ENCODE results near the gene RRP8. TPM values are rescaled to one million over a fixed set of nuclear protein-coding genes. Genes with fewer than 3 reads are reported as not detected.

The RRP8 gene
- total and polyA plus RNA-seq, 2 donors from 2014 or later: 23.4 to 29.8 TPM

GRCh38 chr11:6632116-6633073 is 29.0 kb upstream of the RRP8 start:
- DNase-seq (peak in 1 of 5 donors; percentile 43), FAIRE-seq (no peak)
- TF ChIP-seq CTCF (IDR thresholded peaks at IDR 0.05; ENCODE audit: borderline replicate concordance, extremely low read depth, insufficient read depth): no peak
- peaks cover 0 to 3% (median 3%) of the 10 kb centered on the region in 3 donors for H3K36me3 ChIP-seq (ENCODE audit: control insufficient read depth in 2 of 3, insufficient read depth in 3 of 3, low read length in 3 of 3)
- no peaks in the 10 kb centered on the region for H3K27me3 ChIP-seq (ENCODE audit: control insufficient read depth, insufficient read depth, low read length)
- no peak overlapping the region for H3K27ac ChIP-seq (ENCODE audit: low read depth in 2 of 2, low read length in 2 of 2)
- no peak overlapping the region for H3K4me3 ChIP-seq (ENCODE audit: low read length in 3 of 3)
- intact Hi-C loops (cut with DNase I): no loop called here
- H3K4me1 ChIP-seq (ENCODE audit: control insufficient read depth in 2 of 3, insufficient read depth in 2 of 3, low read depth in 1 of 3, low read length in 3 of 3): peaks cover 0 to 12% (median 6%) of the 10 kb centered on the region in 3 donors
- no peaks in the 10 kb centered on the region for H3K9me3 ChIP-seq (ENCODE audit: control insufficient read depth in 2 of 3, insufficient read depth in 1 of 3, low read length in 3 of 3)
- no peak overlapping the region for H3K9ac ChIP-seq (ENCODE audit: low read length in 3 of 3)

GRCh38 chr11:6631361-6631890 is 28.0 kb upstream of the RRP8 start:
- Histone ChIP-seq H3K4me1 (ENCODE audit: control insufficient read depth in 2 of 3, insufficient read depth in 2 of 3, low read depth in 1 of 3, low read length in 3 of 3) (peaks cover 0 to 10% (median 0%) of the 10 kb centered on the region in 3 donors), H3K9ac (ENCODE audit: low read length in 3 of 3) (no peak overlapping the region), H3K36me3 (ENCODE audit: control insufficient read depth in 2 of 3, insufficient read depth in 3 of 3, low read length in 3 of 3) (peaks cover 0 to 4% (median 3%) of the 10 kb centered on the region in 3 donors), H3K27me3 (ENCODE audit: control insufficient read depth, insufficient read depth, low read length) (no peaks in the 10 kb centered on the region), H3K9me3 (ENCODE audit: control insufficient read depth in 2 of 3, insufficient read depth in 1 of 3, low read length in 3 of 3) (no peaks in the 10 kb centered on the region), H3K4me3 (ENCODE audit: low read length in 3 of 3) (no peak overlapping the region), H3K27ac (ENCODE audit: low read depth in 2 of 2, low read length in 2 of 2) (no peak overlapping the region)
- no peak for TF ChIP-seq CTCF (IDR thresholded peaks at IDR 0.05; ENCODE audit: borderline replicate concordance, extremely low read depth, insufficient read depth)
- FAIRE-seq (no peak), DNase-seq (peak in 1 of 5 donors; percentile 48)
- intact Hi-C loops (cut with DNase I): no loop called here

- DNase-seq (peak in 1 of 5 donors; percentile 43), FAIRE-seq (no peak)
- Histone ChIP-seq H3K36me3 (ENCODE audit: control insufficient read depth in 2 of 3, insufficient read depth in 3 of 3, low read length in 3 of 3) (peaks cover 0 to 7% (median 3%) of the 10 kb centered on the region in 3 donors), H3K9me3 (ENCODE audit: control insufficient read depth in 2 of 3, insufficient read depth in 1 of 3, low read length in 3 of 3) (no peaks in the 10 kb centered on the region), H3K4me3 (ENCODE audit: low read length in 3 of 3) (peak overlapping the region in 1 of 3 donors; percentile 37), H3K27me3 (ENCODE audit: control insufficient read depth, insufficient read depth, low read length) (no peaks in the 10 kb centered on the region), H3K4me1 (ENCODE audit: control insufficient read depth in 2 of 3, insufficient read depth in 2 of 3, low read depth in 1 of 3, low read length in 3 of 3) (peaks cover 0 to 7% (median 0%) of the 10 kb centered on the region in 3 donors), H3K27ac (ENCODE audit: low read depth in 2 of 2, low read length in 2 of 2) (no peak overlapping the region), H3K9ac (ENCODE audit: low read length in 3 of 3) (no peak overlapping the region)
- intact Hi-C loops (cut with DNase I): no loop called here
- TF ChIP-seq CTCF (IDR thresholded peaks at IDR 0.05; ENCODE audit: borderline replicate concordance, extremely low read depth, insufficient read depth): no peak
Observed at GRCh38 chr11:6630632-6631291, 27.3 kb upstream of the RRP8 start.
